ENCODE results near the gene ARHGAP9.

ARHGAP9 gene

DNA sequence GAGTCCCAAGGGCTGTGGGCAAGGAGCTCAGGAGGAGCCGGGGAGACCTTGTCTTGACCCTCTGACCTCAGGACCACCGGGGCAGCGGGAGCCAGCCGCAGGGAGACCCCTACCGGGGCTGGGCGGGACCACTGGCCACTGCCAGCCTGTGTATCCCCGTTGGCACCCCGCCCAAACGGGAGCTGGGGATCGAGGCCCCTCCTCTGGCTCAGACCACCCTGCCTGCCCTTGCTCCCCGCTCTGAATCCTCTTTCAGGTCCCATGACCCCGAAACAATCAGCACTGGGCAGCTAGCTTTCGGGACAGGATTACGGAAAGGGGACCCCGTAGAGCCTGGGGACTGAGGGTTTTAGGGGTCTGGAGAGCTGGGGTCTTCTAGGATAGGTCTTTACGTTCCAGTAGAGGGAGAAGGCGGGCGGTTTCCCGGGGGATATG is 18.8 kb downstream of the ARHGAP9 start:
- peak overlapping the region; percentile 25; the same call in 1 of the 2 replicates for H3K27ac ChIP-seq
- peak overlapping the region; percentile 74 for H3K4me3 ChIP-seq (ENCODE audit: low read depth, low read length)
- TF ChIP-seq CTCF (IDR thresholded peaks at IDR 0.05; ENCODE audit: low read depth, low read length), result peak; percentile 21; the same call in 1 of the 2 replicates
- H3K36me3 ChIP-seq, result peaks cover 27% of the 10 kb centered on the region
- no peaks in the 10 kb centered on the region for H3K9me3 ChIP-seq (ENCODE audit: severe bottlenecking)
- no peak for DNase-seq
- H3K27me3 ChIP-seq (ENCODE audit: insufficient read depth, low read depth, severe bottlenecking), result peaks cover 2% of the 10 kb centered on the region

- Histone ChIP-seq H3K9me3 (ENCODE audit: severe bottlenecking) (no peaks in the 10 kb centered on the region), H3K27ac (no peak overlapping the region), H3K36me3 (peaks cover 27% of the 10 kb centered on the region), H3K4me3 (ENCODE audit: low read depth, low read length) (peak overlapping the region; percentile 21), H3K27me3 (ENCODE audit: insufficient read depth, low read depth, severe bottlenecking) (peaks cover 2% of the 10 kb centered on the region)
- TF ChIP-seq CTCF (IDR thresholded peaks at IDR 0.05; ENCODE audit: low read depth, low read length), result no peak
- no peak for DNase-seq
Measured at GRCh38 chr12:57460468-57460784, 19.2 kb downstream of the ARHGAP9 start.

- H3K9me3 ChIP-seq (ENCODE audit: severe bottlenecking), result no peaks in the 10 kb centered on the region
- peak within 1 kb of the TSS; percentile 48 for H3K4me3 ChIP-seq (ENCODE audit: low read depth, low read length)
- peaks cover 27% of the 10 kb centered on the region for H3K36me3 ChIP-seq
- no peak for TF ChIP-seq CTCF (IDR thresholded peaks at IDR 0.05; ENCODE audit: low read depth, low read length)
- H3K27ac ChIP-seq, result peak within 1 kb of the TSS; percentile 100
- H3K27me3 ChIP-seq (ENCODE audit: insufficient read depth, low read depth, severe bottlenecking), result peaks cover 2% of the 10 kb centered on the region
- no peak for DNase-seq
Measured at GRCh38 chr12:57459750-57460467, 19.8 kb downstream of the ARHGAP9 start, which contains the start of gene GLI1. Gene GLI1 (plus strand): TSS chr12:57459785. CDS start chr12:57463692, 3,907 bp downstream.

DNA sequence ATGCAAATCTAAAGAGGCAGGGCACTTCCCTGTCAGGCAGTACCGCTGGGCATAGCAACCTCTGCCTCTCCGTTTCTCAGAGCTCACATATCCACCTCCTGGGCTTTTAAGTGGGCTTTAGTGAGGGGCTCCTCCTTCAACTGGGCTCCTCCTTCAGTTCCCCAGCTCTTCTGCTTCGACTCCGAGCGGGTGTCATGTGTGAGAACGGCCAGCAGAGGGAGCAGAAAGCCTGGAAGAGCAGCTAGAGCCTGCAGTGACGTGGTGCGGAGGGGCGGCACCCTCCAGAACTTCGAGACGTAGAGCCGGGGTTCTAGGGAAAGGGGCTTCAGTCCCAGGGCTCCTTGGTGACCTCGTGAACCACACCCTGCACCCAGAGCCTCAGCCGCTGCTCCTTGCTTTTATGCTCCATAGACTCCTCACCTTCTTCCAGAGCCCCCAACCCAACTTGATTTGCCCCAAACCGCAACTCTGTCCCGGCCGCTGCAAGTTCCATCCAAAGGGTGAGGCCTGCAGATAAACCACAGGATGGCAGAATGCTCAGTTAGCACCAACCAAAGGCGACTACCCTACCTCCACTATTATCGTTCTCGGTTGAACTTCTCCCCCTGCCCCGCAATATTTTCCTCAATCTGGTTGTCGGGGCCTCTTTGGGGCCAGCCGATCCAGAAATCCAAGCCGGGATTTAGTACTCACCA is 20.5 kb downstream of the ARHGAP9 start:
- H3K9me3 ChIP-seq (ENCODE audit: severe bottlenecking), result no peaks in the 10 kb centered on the region
- peaks cover 27% of the 10 kb centered on the region for H3K36me3 ChIP-seq
- H3K27me3 ChIP-seq (ENCODE audit: insufficient read depth, low read depth, severe bottlenecking), result peaks cover 2% of the 10 kb centered on the region
- H3K27ac ChIP-seq, result peak overlapping the region; percentile 100
- peak overlapping the region; percentile 48 for H3K4me3 ChIP-seq (ENCODE audit: low read depth, low read length)
- DNase-seq, result peak; percentile 97
- TF ChIP-seq CTCF (IDR thresholded peaks at IDR 0.05; ENCODE audit: low read depth, low read length), result peak; percentile 85

DNA sequence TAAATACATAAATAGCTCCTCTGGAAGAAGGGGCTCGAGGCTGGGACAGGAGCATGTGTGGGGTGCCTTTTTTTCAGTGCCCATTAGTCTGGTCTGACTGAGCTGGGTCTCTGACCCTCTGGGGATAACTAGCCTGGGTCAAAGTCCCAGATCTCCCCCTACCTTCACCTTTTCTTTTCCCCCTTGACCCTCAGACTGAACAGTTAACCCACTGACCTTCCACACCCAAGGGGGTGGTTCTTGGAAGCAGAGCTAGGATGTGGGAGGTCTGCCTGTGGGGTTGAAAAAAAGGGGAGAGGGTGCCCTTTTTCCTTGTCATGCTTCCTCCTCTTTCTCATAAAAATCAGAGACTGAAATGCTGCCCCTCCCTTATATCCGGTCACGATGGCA is 21.0 kb downstream of the ARHGAP9 start:
- peak overlapping the region; percentile 23 for H3K4me3 ChIP-seq (ENCODE audit: low read depth, low read length)
- H3K27ac ChIP-seq, result peak overlapping the region; percentile 100
- DNase-seq, result no peak
- no peak for TF ChIP-seq CTCF (IDR thresholded peaks at IDR 0.05; ENCODE audit: low read depth, low read length)
- peaks cover 2% of the 10 kb centered on the region for H3K27me3 ChIP-seq (ENCODE audit: insufficient read depth, low read depth, severe bottlenecking)
- H3K36me3 ChIP-seq, result peaks cover 27% of the 10 kb centered on the region
- no peaks in the 10 kb centered on the region for H3K9me3 ChIP-seq (ENCODE audit: severe bottlenecking)

All from WERI-Rb-1 (cell line).